H1 (cell line): ENCODE measurements around the gene SLC26A1. TPM values are rescaled to one million over a fixed set of nuclear protein-coding genes. Genes with fewer than 3 reads are reported as not detected.

Experiments
- CTCF ChIA-PET: fragments of 300-600 bp; sonication (Branson Sonifier 250); formaldehyde crosslinking; loops from one replicate; lab custom pipeline; 2021; ENCODE audit not compliant: partially characterized antibody; lab: Charles Lee
- POLR2A ChIA-PET: fragments of 300-600 bp; sonication (Branson Sonifier 250); formaldehyde crosslinking; loops from one replicate; lab custom pipeline; 2021; ENCODE audit warnings: inconsistent platforms; ENCODE audit not compliant: partially characterized antibody; lab: Charles Lee
- DNase-seq, 2 experiments: peaks; one replicate each; pipeline versions ENCODE4 v3.0.0 to v3.0.0-alpha.2; 2010 to 2022; ENCODE audit warnings: low spot score in 2 of 2, low read depth in 1 of 2, mixed read lengths in 1 of 2
- FAIRE-seq: peaks from 2 replicates; lab custom pipeline; 2011; peaks lifted over from hg19 to GRCh38; lab: Jason Lieb, UNC
- H2AFZ ChIP-seq: 2 replicates; pipeline ENCODE4 v1.8.1; 2012; ENCODE audit warnings: low read length, inconsistent platforms
- H2AK5ac ChIP-seq: 2 replicates; pipeline ENCODE4 v1.6.1; 2013; ENCODE audit warnings: low read depth, low read length
- H2BK120ac ChIP-seq: replicated peaks from 2 replicates; pipeline ENCODE3; 2013; ENCODE audit warnings: low read depth, low read length, inconsistent platforms
- H2BK12ac ChIP-seq: 2 replicates; pipeline ENCODE4 v1.6.1; 2013; ENCODE audit warnings: low read depth, low read length
- H2BK15ac ChIP-seq: 2 replicates; pipeline ENCODE4 v1.6.1; 2013; ENCODE audit warnings: low read length
- H2BK20ac ChIP-seq: 2 replicates; pipeline ENCODE4 v1.6.1; 2013; ENCODE audit warnings: low read length
- H2BK5ac ChIP-seq: 2 replicates; pipeline ENCODE4 v1.6.1; 2013; ENCODE audit warnings: low read depth, low read length
- H3K14ac ChIP-seq: 2 replicates; pipeline ENCODE4 v1.6.1; 2013; ENCODE audit warnings: inconsistent platforms; ENCODE audit not compliant: insufficient read length
- H3K18ac ChIP-seq: 2 replicates; pipeline ENCODE4 v1.6.1; 2013; ENCODE audit warnings: low read length; ENCODE audit errors: extremely low read depth
- H3K23ac ChIP-seq: 2 replicates; pipeline ENCODE4 v1.6.1; 2013; ENCODE audit warnings: inconsistent platforms; ENCODE audit not compliant: insufficient read length
- H3K23me2 ChIP-seq: 2 replicates; pipeline ENCODE4 v1.6.1; 2013; ENCODE audit warnings: low read depth, low read length
- H3K27ac ChIP-seq: 2 replicates; pipeline ENCODE4 v1.6.1; 2011; ENCODE audit warnings: low read depth, low read length, inconsistent platforms
- H3K27me3 ChIP-seq, 4 experiments: replicated peaks in 1 of 4; 1 replicate in 1 of 4; 2 replicates in 3 of 4; pipeline versions ENCODE4 v1.6.1 to v1.8.1; 2011 to 2013; ENCODE audit warnings: low read length in 3 of 4, mild to moderate bottlenecking in 3 of 4, inconsistent platforms in 2 of 4, mixed read lengths in 2 of 4, moderate library complexity in 1 of 4; ENCODE audit not compliant: control insufficient read depth in 3 of 4, insufficient read depth in 3 of 4; ENCODE audit errors: extremely low read depth in 1 of 4
- H3K36me3 ChIP-seq, 4 experiments: 2 replicates each; pipeline versions ENCODE4 v1.6.1 to v1.8.1; 2011 to 2013; ENCODE audit warnings: mild to moderate bottlenecking in 4 of 4, low read length in 3 of 4, moderate library complexity in 2 of 4, control low read depth in 1 of 4, inconsistent platforms in 1 of 4; ENCODE audit not compliant: insufficient read depth in 4 of 4, control insufficient read depth in 2 of 4
- H3K4ac ChIP-seq: replicated peaks from 2 replicates; pipeline ENCODE3; 2013; ENCODE audit warnings: low read length, low read depth, mixed read lengths, inconsistent platforms; ENCODE audit not compliant: insufficient read length
- H3K4me1 ChIP-seq, 4 experiments: replicated peaks in 1 of 4; 1 replicate in 1 of 4; 2 replicates in 3 of 4; pipeline versions ENCODE4 v1.6.1 to v1.8.1; 2011 to 2013; ENCODE audit warnings: low read length in 3 of 4, inconsistent platforms in 2 of 4, mixed read lengths in 1 of 4; ENCODE audit not compliant: insufficient read depth in 4 of 4, control insufficient read depth in 3 of 4
- H3K4me2 ChIP-seq, 2 experiments: 2 replicates each; pipeline versions ENCODE4 v1.6.1 to v1.8.1; 2011 to 2013; ENCODE audit warnings: low read depth in 2 of 2, low read length in 2 of 2, control low read depth in 1 of 2, inconsistent platforms in 1 of 2, mild to moderate bottlenecking in 1 of 2; ENCODE audit not compliant: insufficient read depth in 1 of 2
- H3K4me3 ChIP-seq, 4 experiments: fragments of 200-600, 300-600 bp in 1 of 4; sonication (generic), shearing (Covaris generic), sonication (Bioruptor Twin) in 1 of 4; 2 replicates each; pipeline versions ENCODE4 v1.5.1 to v1.8.1; 2011 to 2016; ENCODE audit warnings: low read length in 4 of 4, low read depth in 3 of 4, control low read depth in 2 of 4, inconsistent platforms in 2 of 4, mild to moderate bottlenecking in 2 of 4, mixed read lengths in 1 of 4, moderate library complexity in 1 of 4; ENCODE audit not compliant: insufficient read depth in 2 of 4; ENCODE audit errors: extremely low read depth in 1 of 4
- H3K56ac ChIP-seq: replicated peaks from 2 replicates; pipeline ENCODE3; 2013; ENCODE audit warnings: low read depth, mild to moderate bottlenecking, mixed read lengths, low read length, inconsistent platforms; ENCODE audit not compliant: insufficient read length
- H3K79me1 ChIP-seq: 2 replicates; pipeline ENCODE4 v1.6.1; 2013; ENCODE audit warnings: low read depth, low read length, control low read depth
- H3K79me2 ChIP-seq, 2 experiments: 2 replicates each; pipeline versions ENCODE4 v1.6.1 to v1.8.1; 2012 to 2013; ENCODE audit warnings: low read length in 2 of 2, mild to moderate bottlenecking in 2 of 2, inconsistent platforms in 1 of 2; ENCODE audit not compliant: insufficient read depth in 2 of 2, control insufficient read depth in 1 of 2
- H3K9ac ChIP-seq, 4 experiments: replicated peaks in 1 of 4; 1 replicate in 1 of 4; 2 replicates in 3 of 4; pipeline versions ENCODE4 v1.6.1 to v1.8.1; 2011 to 2013; ENCODE audit warnings: low read depth in 3 of 4, low read length in 3 of 4, control low read depth in 2 of 4, mild to moderate bottlenecking in 2 of 4, moderate library complexity in 2 of 4, inconsistent platforms in 1 of 4; ENCODE audit errors: extremely low read depth in 1 of 4
- H3K9me3 ChIP-seq, 2 experiments: 2 replicates each; pipeline versions ENCODE4 v1.6.1 to v1.8.1; 2012 to 2013; ENCODE audit warnings: mild to moderate bottlenecking in 2 of 2, moderate library complexity in 2 of 2, control low read depth in 1 of 2, inconsistent platforms in 1 of 2, low read depth in 1 of 2, low read length in 1 of 2, mixed read lengths in 1 of 2; ENCODE audit not compliant: insufficient read depth in 2 of 2
- H4K20me1 ChIP-seq, 2 experiments: replicated peaks in 1 of 2; 2 replicates each; pipeline versions ENCODE3 to v1.8.1; 2011 to 2013; ENCODE audit warnings: inconsistent platforms in 2 of 2, low read length in 2 of 2, mild to moderate bottlenecking in 1 of 2; ENCODE audit not compliant: insufficient read depth in 2 of 2, control insufficient read depth in 1 of 2
- H4K5ac ChIP-seq: 2 replicates; pipeline ENCODE4 v1.6.1; 2013; ENCODE audit warnings: low read length, low read depth, mixed read lengths, inconsistent platforms; ENCODE audit not compliant: insufficient read length
- H4K8ac ChIP-seq: 2 replicates; pipeline ENCODE4 v1.8.0; 2013; ENCODE audit warnings: mild to moderate bottlenecking, moderate library complexity, low read length, inconsistent platforms; ENCODE audit not compliant: insufficient read depth; ENCODE audit errors: extremely low read depth
- H4K91ac ChIP-seq: replicated peaks from 2 replicates; pipeline ENCODE3; 2013; ENCODE audit warnings: low read length, mixed read lengths, inconsistent platforms; ENCODE audit not compliant: insufficient read length
- EP300 ChIP-seq, 2 experiments: IDR thresholded peaks; 1 replicate in 1 of 2; 2 replicates in 1 of 2; pipeline ENCODE4 v1.6.1; 2011 to 2012; ENCODE audit warnings: low read depth in 2 of 2, low read length in 2 of 2, mild to moderate bottlenecking in 2 of 2, borderline replicate concordance in 1 of 2, inconsistent platforms in 1 of 2, moderate library complexity in 1 of 2
- RAD21 ChIP-seq, 2 experiments: IDR thresholded peaks in 1 of 2; conservative IDR thresholded peaks in 1 of 2; 2 replicates each; pipeline ENCODE4 v1.6.1; 2011; ENCODE audit warnings: low read depth in 2 of 2, low read length in 2 of 2, improper control_type of control experiment in 1 of 2, inconsistent platforms in 1 of 2, mild to moderate bottlenecking in 1 of 2, moderate library complexity in 1 of 2
- YY1 ChIP-seq: IDR thresholded peaks from 2 replicates; pipeline ENCODE4 v1.6.1; 2011; ENCODE audit warnings: low read depth, mild to moderate bottlenecking, low read length
- WGBS, 2 experiments: shearing (Covaris generic) in 1 of 2; methylation state at CpG; one replicate each; pipeline versions ENCODE4 v1.1.6 to v1.1.7; 2013 to 2015; ENCODE audit warnings: low lambda C conversion rate in 2 of 2, mixed read lengths in 2 of 2, inconsistent platforms in 1 of 2, low coverage in 1 of 2, missing lambda C conversion rate in 1 of 2; ENCODE audit not compliant: insufficient replicate concordance in 2 of 2, insufficient coverage in 1 of 2, insufficient read length in 1 of 2; ENCODE audit errors: extremely low coverage in 1 of 2, missing lambda C conversion rate in 1 of 2; 5-methylcytosine and 5-hydroxymethylcytosine counted together
- polyA plus RNA-seq, 7 experiments: library from polyadenylated mRNA; depleted of rRNA in 3 of 7; stranded (reverse) in 5 of 7; unstranded in 2 of 7; fragments of >200 nt in 5 of 7; fragments of 200-250 nt in 2 of 7; gene quantifications; 1 replicate in 5 of 7; 2 replicates in 1 of 7; 4 replicates in 1 of 7; pipeline versions ENCODE4 v1.2.1 to v1.2.3, GENCODE V29; 2011 to 2013; ENCODE audit warnings: missing spikeins in 2 of 7, mixed read lengths in 2 of 7
- total RNA-seq: library from RNA; stranded (reverse); fragmentation: NEBNext Ultra II Directional; extraction: Animal tissue kit (Norgen Biotek cat#: 25700); gene quantifications from 2 replicates; pipeline ENCODE4 v1.2.1, GENCODE V29; 2021

SLC26A1 gene
- total and polyA plus RNA-seq, 2 of the 8 experiments (the other 6 are each of a cell fraction or from before 2014, with no cell fraction given) = 0.11 TPM; not detected in 1

DNA sequence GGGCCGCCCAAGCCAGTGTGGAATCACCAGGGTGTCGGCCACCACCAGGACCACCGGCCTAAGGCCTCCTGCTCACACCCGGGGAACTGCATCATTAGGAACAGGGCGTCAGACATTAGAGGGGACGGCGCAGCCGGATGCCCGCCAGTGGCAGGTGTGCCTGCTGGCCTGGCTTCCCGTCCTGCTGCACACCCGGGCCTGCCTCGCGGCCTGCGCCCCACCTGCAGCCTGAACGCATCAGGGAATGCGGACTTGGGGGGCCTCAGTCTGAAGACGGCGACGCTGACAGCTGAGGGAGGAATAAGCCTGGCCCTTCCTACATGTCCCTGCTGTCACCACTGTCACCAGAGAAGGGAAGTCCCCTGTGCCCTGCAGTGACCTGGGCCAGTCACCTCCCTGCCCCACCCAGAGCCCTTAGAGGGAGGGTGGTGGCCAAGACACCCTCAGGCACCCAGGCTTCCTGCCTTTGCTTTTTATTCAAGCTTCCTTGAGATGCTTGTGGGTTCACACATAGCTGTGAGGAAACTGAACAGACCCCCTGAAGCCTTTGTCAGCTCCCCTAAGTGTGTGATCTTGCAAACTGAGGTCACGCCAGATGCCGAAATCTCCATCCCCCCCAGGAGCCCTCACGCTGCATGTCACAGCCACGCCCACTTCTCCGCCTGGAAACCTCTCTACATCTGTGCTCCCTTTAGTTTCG, 23.0 kb downstream of the SLC26A1 start:
- no peak overlapping the region for H3K4ac ChIP-seq
- H3K9me3 ChIP-seq = peaks cover 5 to 8% of the 10 kb centered on the region in 2 experiments; a peak in 1 of 4 replicates
- H3K18ac ChIP-seq = no peak overlapping the region
- DNase-seq (no peak), FAIRE-seq (no peak)
- TF ChIP-seq EP300 (IDR thresholded peaks at IDR 0.05; ENCODE audit: borderline replicate concordance in 1 of 2, low read depth in 2 of 2, low read length in 2 of 2) = no peak
- no peak for TF ChIP-seq RAD21 (IDR thresholded peaks at IDR 0.05 in 1 of 2, conservative IDR thresholded peaks at IDR 0.05 in 1 of 2; ENCODE audit: low read depth in 2 of 2, low read length in 2 of 2)
- no peak for TF ChIP-seq YY1
- WGBS, 2 experiments = 92% methylated on average over 23 of the region's 25 CpGs; no CpG with 5 or more reads in 1 of the 2 experiments
- H2BK12ac ChIP-seq = no peak overlapping the region
- no peak overlapping the region for H3K4me2 ChIP-seq
- H3K56ac ChIP-seq = no peak overlapping the region
- no peak overlapping the region for H4K91ac ChIP-seq
- no peaks in the 10 kb centered on the region for H3K79me1 ChIP-seq
- H2AFZ ChIP-seq = no peak overlapping the region
- no peak overlapping the region for H3K27ac ChIP-seq
- CTCF ChIA-PET = interaction anchor here (0.9 to 1.1 kb wide), 2 partner anchors 17 to 44 kb away, joined by 3 to 4 read pairs; partner anchors contain the start of gene IDUA
- no peak overlapping the region for H2AK5ac ChIP-seq
- peaks cover 12% of the 10 kb centered on the region; the same call in 1 of the 2 replicates for H3K23me2 ChIP-seq
- peaks cover 9 to 45% (median 35%) of the 10 kb centered on the region in 4 experiments; a peak in 6 of 7 replicates for H3K27me3 ChIP-seq
- no peak overlapping the region for H2BK20ac ChIP-seq
- H2BK15ac ChIP-seq = no peak overlapping the region
- peaks cover 6 to 21% of the 10 kb centered on the region in 2 experiments for H4K20me1 ChIP-seq
- no peak overlapping the region for H3K23ac ChIP-seq
- H3K4me3 ChIP-seq = no peak overlapping the region
- POLR2A ChIA-PET = no interaction called here
- H3K9ac ChIP-seq = no peak overlapping the region
- peaks cover 0 to 9% (median 4%) of the 10 kb centered on the region in 4 experiments; a peak in 3 of 7 replicates for H3K4me1 ChIP-seq
- H4K5ac ChIP-seq = no peak overlapping the region
- H2BK120ac ChIP-seq = no peak overlapping the region
- H3K36me3 ChIP-seq = no peaks in the 10 kb centered on the region
- H4K8ac ChIP-seq = no peak overlapping the region
- no peak overlapping the region for H2BK5ac ChIP-seq
- no peaks in the 10 kb centered on the region for H3K79me2 ChIP-seq
- H3K14ac ChIP-seq = no peak overlapping the region
